ENCODE measurements around the gene RBM6. TPM values are rescaled to one million over a fixed set of nuclear protein-coding genes. Genes with fewer than 3 reads are reported as not detected.

Gene RBM6
- total and polyA plus RNA-seq, 4 donors = 70.1 to 175 (median 129) TPM

DNA sequence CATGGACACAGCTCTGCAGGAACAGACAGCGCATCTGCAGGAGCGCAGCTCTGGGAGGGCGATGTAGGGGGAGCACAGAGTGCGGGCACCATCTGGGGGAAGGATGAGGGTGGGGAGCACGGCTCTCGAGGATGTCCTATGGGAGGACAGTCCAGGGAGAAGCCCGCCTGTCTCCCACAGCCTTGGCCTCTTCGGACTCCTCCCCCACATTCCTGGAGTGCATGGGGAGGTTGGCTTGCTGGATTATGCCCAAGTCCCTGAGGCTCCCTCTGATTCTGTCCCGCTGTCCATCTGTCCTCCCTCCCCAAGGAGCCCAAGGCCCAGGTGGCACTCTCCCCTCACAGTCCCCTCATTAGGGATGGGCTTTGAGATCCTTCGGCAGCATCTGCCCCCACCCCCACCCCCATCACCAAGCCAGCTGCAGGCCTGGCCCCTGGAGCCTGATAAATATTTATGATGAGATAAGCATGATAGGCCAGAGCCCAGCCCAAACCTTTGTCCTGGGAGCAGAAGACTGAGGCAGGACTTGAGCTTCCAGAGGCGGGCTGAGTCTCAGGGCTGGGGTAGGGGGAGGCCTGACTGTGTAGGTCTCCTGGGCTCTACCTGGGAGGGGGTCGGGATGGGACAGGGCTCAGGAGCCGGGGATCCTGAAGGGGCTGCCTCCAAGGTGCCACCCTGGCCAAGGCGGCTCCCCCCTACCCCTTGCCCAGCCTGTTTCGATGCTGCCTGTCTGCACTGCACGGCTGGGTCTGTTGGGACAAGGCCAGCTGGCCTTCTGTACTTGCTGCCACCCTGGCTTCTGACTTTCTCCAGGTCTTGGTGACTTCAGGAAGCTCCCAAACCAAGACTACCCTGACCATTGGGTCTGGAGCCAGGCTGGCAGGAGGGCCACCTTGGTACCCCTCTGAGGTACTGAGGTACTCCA is 186.6 kb downstream of the RBM6 start:
- H3K27me3 ChIP-seq (ENCODE audit: control insufficient read depth, insufficient read depth, low read length) = no peaks in the 10 kb centered on the region
- H3K36me3 ChIP-seq (ENCODE audit: control insufficient read depth, insufficient read depth, low read length) = peaks cover 20% of the 10 kb centered on the region
- no peaks in the 10 kb centered on the region for H3K9me3 ChIP-seq (ENCODE audit: control insufficient read depth, insufficient read depth, low read length)
- WGBS (ENCODE audit: insufficient coverage) = 62% methylated on average over 9 of the region's 16 CpGs
- no peak for DNase-seq (ENCODE audit: low read depth in 4 of 6, low spot score in 6 of 6)
- H3K27ac ChIP-seq (ENCODE audit: low read depth, low read length) = no peak overlapping the region
- H3K4me3 ChIP-seq (ENCODE audit: low read depth, low read length) = no peak overlapping the region
- peaks cover 50% of the 10 kb centered on the region for H3K4me1 ChIP-seq (ENCODE audit: control insufficient read depth, insufficient read depth, low read length)

Other genes with a start within 250 kb of the RBM6 start
- gene AMIGO3, start 220.5 kb upstream of the RBM6 start, total RNA-seq = under 1 TPM in 1 of 2 donors, not detected in 1; 0.30 TPM
- 1 to 10 TPM; 2.2 to 3.3 TPM for gene AMIGO3, start 220.5 kb upstream of the RBM6 start, polyA plus RNA-seq (ENCODE audit: insufficient read length in 2 of 2)
- 10 to 100 TPM in 1 of 2 donors, 1 to 10 TPM in 1; 9.7 to 20.8 TPM for gene GMPPB, start 216.2 kb upstream of the RBM6 start, total RNA-seq
- 10 to 100 TPM; 16.5 to 22.3 TPM for gene GMPPB, start 216.2 kb upstream of the RBM6 start, polyA plus RNA-seq (ENCODE audit: insufficient read length in 2 of 2)
- 10 to 100 TPM; 30.2 to 49.1 TPM for gene IP6K1, start 153.6 kb upstream of the RBM6 start, total RNA-seq
- 10 to 100 TPM; 55.7 to 65.9 TPM for gene IP6K1, start 153.6 kb upstream of the RBM6 start, polyA plus RNA-seq (ENCODE audit: insufficient read length in 2 of 2)
- under 1 TPM; 0.10 to 0.28 TPM for gene CDHR4, start 140.3 kb upstream of the RBM6 start, total RNA-seq
- gene CDHR4, start 140.3 kb upstream of the RBM6 start, polyA plus RNA-seq (ENCODE audit: insufficient read length in 2 of 2) = under 1 TPM; 0.47 to 0.59 TPM
- gene INKA1, start 136.9 kb upstream of the RBM6 start, total RNA-seq = 1 to 10 TPM; 5.6 to 7.6 TPM
- 1 to 10 TPM; 6.9 to 7.6 TPM for gene INKA1, start 136.9 kb upstream of the RBM6 start, polyA plus RNA-seq (ENCODE audit: insufficient read length in 2 of 2)
- gene UBA7, start 126.2 kb upstream of the RBM6 start, total RNA-seq = 10 to 100 TPM; 16.3 to 42.9 TPM
- gene UBA7, start 126.2 kb upstream of the RBM6 start, polyA plus RNA-seq (ENCODE audit: insufficient read length in 2 of 2) = 10 to 100 TPM; 26.4 to 30.5 TPM
- 1 to 10 TPM; 2.4 to 5.9 TPM for gene TRAIP, start 83.6 kb upstream of the RBM6 start, total RNA-seq
- gene TRAIP, start 83.6 kb upstream of the RBM6 start, polyA plus RNA-seq (ENCODE audit: insufficient read length in 2 of 2) = 1 to 10 TPM; 7.1 to 7.8 TPM
- gene CAMKV, start 70.2 kb upstream of the RBM6 start, total RNA-seq = 10 to 100 TPM; 17.1 to 54.0 TPM
- 100 to 1,000 TPM in 1 of 2 donors, 10 to 100 TPM in 1; 94.3 to 115 TPM for gene CAMKV, start 70.2 kb upstream of the RBM6 start, polyA plus RNA-seq (ENCODE audit: insufficient read length in 2 of 2)
- gene MST1R, start 36.3 kb upstream of the RBM6 start, total RNA-seq = under 1 TPM; 0.79 to 0.88 TPM
- 1 to 10 TPM in 1 of 2 donors, under 1 TPM in 1; 0.63 to 2.5 TPM for gene MST1R, start 36.3 kb upstream of the RBM6 start, polyA plus RNA-seq (ENCODE audit: insufficient read length in 2 of 2)
- 1 to 10 TPM; 8.0 to 9.7 TPM for gene MON1A, start 10.3 kb upstream of the RBM6 start, total RNA-seq
- gene MON1A, start 10.3 kb upstream of the RBM6 start, polyA plus RNA-seq (ENCODE audit: insufficient read length in 2 of 2) = 10 to 100 TPM; 21.7 to 25.0 TPM
- gene RBM5, start 148.8 kb downstream of the RBM6 start, total RNA-seq = 100 to 1,000 TPM; 223 to 291 TPM
- gene RBM5, start 148.8 kb downstream of the RBM6 start, polyA plus RNA-seq (ENCODE audit: insufficient read length in 2 of 2) = 100 to 1,000 TPM; 240 to 366 TPM
- 10 to 100 TPM in 1 of 2 donors, 1 to 10 TPM in 1; 9.1 to 17.1 TPM for gene SEMA3F, start 215.2 kb downstream of the RBM6 start, total RNA-seq
- gene SEMA3F, start 215.2 kb downstream of the RBM6 start, polyA plus RNA-seq (ENCODE audit: insufficient read length in 2 of 2) = 10 to 100 TPM; 11.3 to 21.8 TPM